Uterus (tissue), 2 donors: ENCODE results near the gene BZW1.

Experiments used
- POLR2A ChIP-seq, 2 donors: fragments of 450-650 bp; IDR thresholded peaks; one replicate each; pipeline ENCODE4 v1.6.1; 2016; ENCODE audit warnings: antibody characterized with exemption in 2 of 2, mild to moderate bottlenecking in 1 of 2, moderate library complexity in 1 of 2
- TF ChIP-seq, protein P1 (sequence below), 4 experiments: fragments of 200-600 bp in 2 of 4; fragments of 450-650 bp in 2 of 4; sonication (generic) in 2 of 4; IDR thresholded peaks; one replicate each; pipeline ENCODE4 v1.5.1; 2016 to 2019; ENCODE audit warnings: antibody characterized with exemption in 4 of 4, mild to moderate bottlenecking in 2 of 4, moderate library complexity in 1 of 4

DNA sequence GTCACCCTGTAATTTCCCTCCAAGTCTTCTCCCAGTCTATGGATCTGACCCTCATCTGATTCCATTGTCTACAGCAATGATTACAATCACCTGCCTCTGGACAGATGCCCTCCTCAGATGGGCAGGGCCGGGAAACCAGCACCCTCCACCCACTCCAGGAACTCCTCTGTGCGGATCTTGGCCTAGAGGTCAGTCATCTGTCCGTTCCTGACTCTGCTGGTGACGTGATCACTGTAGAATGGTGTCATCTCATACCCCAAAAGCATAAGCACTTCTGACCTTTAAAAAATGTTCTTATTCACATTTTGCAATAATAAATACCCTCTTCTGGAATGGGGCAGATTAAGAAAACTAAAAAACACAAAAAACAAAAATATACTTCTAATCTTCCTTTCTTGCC is 29.5 kb upstream of the BZW1 start:
- TF ChIP-seq, protein P1, sequence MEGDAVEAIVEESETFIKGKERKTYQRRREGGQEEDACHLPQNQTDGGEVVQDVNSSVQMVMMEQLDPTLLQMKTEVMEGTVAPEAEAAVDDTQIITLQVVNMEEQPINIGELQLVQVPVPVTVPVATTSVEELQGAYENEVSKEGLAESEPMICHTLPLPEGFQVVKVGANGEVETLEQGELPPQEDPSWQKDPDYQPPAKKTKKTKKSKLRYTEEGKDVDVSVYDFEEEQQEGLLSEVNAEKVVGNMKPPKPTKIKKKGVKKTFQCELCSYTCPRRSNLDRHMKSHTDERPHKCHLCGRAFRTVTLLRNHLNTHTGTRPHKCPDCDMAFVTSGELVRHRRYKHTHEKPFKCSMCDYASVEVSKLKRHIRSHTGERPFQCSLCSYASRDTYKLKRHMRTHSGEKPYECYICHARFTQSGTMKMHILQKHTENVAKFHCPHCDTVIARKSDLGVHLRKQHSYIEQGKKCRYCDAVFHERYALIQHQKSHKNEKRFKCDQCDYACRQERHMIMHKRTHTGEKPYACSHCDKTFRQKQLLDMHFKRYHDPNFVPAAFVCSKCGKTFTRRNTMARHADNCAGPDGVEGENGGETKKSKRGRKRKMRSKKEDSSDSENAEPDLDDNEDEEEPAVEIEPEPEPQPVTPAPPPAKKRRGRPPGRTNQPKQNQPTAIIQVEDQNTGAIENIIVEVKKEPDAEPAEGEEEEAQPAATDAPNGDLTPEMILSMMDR (IDR thresholded peaks at IDR 0.05), result no peak
- no peak for TF ChIP-seq POLR2A (IDR thresholded peaks at IDR 0.05)
